NCI-H510A treated with DMSO at 0.1 percent for 48 hours (cell line): ENCODE results near the gene CMKLR1.

Experiments
- DNase-seq: peaks from one replicate; lab custom pipeline; 2025; lab: John Stamatoyannopoulos, UW

The CMKLR1 gene

DNA sequence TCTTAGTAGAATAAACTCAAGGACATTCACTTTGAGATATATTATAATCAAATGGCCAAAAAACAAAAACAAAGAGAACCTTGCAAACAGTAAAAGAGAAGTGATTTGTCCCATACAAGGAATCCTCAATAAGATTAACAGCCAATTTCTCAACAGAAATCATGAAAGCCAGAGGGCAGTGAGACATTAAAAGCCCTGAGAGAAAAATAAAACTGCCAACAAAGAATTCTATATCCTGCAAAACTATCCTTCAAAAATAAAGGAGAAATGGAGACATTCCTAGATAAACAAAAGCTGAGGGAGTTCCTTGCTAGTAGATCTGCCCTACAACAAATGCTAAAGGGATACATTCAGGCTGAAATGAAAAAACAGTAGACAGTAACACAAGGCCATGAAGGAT, 78.1 kb downstream of the CMKLR1 start:
- no peak for DNase-seq

DNA sequence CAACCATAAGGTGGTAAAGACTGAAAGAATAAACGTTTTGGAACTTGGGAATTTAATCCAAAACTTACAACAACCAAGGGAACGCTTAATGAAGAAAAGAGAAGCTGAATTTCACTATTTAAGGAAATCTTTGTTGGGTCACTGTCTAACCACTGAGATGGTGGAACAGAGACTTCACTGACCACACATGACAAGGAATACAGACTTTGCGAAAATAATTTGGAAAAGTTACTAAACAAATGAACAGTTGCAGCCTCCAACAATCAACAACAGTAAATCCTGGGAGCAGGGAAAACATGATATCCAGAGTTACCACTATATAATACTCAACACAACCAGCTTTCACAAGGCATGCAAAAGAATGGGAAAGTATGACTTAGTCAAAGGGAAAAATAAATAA, 79.1 kb downstream of the CMKLR1 start:
- DNase-seq, result no peak

DNA sequence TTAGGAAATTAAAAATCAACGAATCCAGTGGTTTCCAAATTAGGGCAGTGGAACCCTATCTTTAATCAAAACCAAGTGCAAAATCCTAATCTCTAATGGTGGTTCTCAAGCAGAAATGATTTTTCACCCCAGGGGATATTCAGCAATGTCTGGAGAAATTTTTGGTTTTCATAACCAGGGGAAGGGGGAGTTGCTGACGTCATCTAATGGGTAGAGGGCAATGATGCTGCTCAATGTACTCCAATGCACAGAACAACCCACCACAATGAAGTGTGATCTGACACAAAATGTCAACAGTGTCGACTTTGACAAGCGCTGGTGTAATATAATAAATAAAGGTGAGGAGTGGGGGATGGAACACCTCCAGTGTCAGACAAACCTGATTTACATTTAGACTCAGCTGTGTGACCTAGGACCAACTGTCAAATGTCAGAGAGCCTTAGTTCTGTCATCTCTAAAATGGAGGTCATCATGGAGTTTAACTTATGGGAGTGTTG, 81.5 kb downstream of the CMKLR1 start:
- no peak for DNase-seq

DNA sequence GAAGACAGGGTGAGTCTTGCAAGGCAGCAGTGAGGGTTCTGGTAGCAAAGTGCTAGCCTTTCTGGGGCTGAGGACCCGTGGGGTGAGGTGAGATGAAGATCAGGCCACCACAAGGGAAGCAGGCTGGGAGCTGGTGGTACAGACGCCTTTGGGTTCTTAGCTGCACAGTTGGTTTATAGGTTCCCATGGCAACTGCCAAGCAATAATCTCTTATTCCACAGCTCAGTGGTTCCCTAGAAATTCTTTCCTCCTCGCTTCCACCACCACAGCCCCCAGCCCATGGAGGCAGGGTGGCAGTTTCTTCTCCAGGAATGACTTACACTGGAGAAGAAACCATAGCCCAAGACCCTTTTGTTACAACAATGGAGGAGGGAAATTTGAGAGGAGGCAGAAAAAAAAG, 82.1 kb downstream of the CMKLR1 start:
- DNase-seq, result no peak

DNA sequence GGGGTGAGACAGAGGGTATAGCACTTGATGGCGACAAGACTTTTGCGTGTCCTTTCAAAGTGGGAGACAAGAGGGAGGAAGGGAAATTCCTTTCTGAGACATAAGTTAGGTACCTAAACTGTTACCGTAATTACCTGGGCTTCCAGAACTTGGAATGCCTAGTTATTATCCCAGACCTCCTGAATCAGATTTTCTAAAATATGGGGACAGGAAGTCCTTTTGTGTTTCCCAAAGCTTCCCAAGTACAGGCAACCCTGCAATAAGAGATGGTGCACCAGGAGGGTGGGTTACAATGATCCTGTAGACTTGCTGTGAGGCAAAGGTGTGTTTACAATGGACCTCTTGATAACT, 83.9 kb downstream of the CMKLR1 start:
- no peak for DNase-seq

DNA sequence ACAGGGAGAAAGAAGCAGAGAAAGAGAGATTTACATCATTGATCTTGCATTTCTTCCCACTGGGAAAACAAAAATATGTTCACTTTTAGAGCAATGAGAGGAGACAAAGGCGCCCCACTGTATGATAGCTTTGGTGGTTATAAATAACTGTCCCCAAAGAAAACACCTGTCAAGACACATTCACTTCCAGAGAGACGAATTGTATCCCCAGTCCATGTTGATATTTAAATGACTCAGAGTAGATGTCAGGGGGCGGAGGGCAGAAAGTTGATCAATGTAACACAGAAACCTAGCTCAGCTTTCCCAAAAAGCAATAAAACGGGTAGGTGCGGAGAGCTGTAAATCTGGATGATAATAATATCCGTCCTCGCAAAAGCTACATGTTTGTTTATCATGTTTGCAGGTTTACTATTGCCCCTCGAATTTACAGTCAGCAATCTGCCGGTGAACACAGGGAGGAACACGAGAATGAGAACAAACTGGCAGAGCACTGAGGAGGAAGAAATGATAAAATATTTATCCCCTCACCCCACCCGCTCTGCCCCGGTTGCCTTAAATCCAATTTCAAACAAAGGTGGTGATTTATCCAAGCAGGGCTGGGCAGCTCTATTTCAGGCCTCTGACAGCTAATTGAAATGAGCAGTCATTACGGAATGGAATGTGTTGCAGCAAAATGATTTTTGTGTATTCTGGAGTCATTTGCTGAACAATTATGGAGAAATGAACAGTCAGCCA, 84.4 kb downstream of the CMKLR1 start:
- no peak for DNase-seq

DNA sequence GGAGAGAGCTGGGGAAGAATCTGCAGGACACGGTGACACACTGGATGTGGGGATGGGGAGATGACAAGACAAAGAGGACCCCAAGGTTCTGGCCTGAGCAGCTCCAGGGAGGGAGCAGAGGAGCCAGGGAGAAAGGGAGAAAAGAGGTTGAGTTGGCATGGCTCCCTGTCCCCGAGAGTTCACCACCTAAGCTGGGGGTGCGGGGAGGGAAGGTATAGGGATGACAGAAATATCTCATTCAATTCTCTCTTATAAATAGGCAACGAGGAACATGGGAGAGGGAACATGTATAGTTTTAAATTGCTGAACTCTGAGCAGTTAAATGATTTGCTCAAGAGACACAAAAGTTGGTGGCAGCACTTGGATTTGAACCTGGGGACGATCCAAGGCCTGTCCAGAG, 85.1 kb downstream of the CMKLR1 start:
- DNase-seq, result no peak

DNA sequence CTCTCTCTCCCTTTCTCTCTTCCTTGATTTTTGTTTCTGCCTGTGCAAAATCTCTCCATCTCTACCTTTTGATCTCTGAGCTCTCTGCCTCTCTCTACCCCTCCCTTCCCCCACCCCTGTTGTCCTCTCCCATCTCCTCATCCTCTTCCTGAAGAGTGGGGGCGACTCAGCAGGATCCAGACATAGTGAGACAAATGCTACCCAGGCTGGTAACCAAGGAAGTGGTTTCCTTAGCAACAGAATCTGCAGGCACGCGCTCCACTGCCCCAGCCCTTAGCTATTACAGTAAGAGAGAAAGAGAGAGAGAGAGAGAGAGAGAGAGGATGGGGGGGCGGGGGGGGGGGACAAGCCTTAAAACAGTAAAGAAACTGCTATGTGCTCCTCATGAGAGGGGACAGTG, 85.6 kb downstream of the CMKLR1 start:
- no peak for DNase-seq

DNA sequence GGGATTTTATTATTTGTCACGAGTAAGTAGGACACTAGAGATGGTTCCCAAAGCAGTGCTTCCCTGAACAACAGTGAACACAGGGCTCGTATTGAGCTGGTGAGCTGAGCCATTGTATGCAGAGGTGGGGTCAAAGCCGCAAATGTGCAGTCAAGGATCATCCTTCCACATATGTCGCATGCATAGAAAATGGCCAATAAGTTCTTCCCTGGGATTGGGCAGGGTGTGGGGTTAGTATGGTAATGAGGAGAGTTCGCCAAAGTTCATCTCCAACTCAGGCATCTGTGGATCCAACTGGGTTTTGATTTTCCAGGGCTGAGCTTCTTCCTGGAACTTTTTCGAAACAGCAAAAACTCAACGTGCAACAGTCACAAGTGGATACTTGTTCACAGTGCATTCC, 86.6 kb downstream of the CMKLR1 start:
- DNase-seq, result no peak

DNA sequence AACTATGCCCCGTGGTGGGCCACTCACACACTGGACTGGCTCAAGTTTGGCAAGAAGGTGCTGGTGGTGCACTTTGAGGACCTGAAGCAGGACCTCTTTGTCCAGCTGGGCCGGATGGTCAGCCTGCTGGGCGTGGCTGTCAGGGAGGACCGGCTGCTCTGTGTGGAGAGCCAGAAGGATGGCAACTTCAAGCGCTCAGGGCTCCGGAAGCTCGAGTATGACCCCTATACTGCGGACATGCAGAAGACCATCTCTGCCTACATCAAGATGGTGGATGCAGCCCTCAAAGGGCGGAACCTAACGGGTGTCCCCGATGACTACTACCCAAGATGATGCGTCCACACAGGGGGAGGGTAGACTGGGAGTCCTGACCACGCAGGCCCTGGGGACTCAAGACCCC, 91.1 kb downstream of the CMKLR1 start:
- no peak for DNase-seq

DNA sequence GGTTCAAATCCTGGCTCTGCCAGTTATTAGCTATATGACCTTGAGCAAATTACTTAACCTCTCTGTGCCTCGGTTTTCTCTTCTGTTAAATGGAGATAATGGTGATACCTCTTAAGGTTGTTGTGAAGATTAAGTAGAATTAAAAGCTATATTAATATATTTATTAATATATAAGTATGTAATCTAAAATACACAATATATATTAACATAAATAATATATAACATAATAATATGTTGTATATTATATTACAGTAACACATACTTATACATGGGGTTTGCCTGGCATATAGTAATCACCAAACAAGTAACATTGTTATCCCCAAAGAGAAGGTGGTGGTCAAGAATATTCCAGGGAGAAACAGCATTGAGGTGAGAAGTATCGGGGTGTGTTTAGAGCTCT, 92.0 kb downstream of the CMKLR1 start:
- no peak for DNase-seq

DNA sequence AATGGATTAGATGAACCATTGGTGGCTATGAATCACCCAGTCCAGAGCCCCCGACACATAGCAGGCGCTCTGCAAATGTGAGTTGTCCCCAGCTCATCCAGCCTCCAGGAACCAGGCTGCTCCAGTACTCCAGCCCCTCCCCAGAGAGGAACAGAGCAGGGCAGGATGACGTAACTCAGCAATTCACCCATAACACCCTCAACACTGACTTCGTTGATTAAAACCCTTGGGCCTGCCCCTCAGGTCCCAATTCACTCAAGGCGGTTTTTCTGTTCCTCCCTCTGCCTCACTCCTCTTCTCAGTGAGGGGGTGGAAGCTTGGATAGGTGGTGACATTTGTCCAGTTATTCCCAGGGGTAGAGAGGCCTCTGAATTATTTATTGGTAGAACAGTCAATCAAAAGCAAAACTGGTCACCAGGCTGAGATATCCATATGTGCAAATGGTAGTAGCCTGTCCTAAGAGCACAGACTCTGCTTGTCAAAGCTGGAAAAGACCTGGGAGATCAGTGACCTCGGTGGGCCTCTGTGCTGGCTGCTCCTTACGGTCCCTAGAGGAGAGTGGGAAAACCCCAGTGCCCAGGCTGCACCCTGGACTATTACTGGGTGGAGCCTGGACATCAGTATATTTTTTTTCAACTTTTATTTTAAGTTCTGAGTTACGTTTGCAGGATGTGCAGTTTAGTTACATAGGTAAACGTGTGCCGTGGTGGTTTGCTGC, 97.0 kb downstream of the CMKLR1 start:
- no peak for DNase-seq

DNA sequence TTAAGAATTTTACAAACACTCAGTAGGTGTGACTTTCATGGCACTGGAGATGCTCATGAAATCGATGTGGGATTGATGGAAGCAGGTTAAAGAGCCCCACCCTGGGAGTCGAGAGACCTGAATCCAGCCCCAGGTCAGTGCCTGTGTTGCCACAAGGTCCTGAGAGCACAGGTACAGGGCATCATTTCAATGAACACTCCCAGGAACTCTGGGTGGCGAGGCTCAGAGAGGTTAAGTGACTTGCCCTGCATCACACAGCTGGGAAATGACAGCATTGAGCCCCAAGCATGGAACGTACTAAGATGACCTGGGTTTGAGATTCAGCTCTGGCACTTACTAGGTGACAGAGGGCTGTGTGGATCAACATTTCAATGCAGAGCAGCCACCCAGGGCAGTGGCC, 98.2 kb downstream of the CMKLR1 start:
- DNase-seq, result no peak

DNA sequence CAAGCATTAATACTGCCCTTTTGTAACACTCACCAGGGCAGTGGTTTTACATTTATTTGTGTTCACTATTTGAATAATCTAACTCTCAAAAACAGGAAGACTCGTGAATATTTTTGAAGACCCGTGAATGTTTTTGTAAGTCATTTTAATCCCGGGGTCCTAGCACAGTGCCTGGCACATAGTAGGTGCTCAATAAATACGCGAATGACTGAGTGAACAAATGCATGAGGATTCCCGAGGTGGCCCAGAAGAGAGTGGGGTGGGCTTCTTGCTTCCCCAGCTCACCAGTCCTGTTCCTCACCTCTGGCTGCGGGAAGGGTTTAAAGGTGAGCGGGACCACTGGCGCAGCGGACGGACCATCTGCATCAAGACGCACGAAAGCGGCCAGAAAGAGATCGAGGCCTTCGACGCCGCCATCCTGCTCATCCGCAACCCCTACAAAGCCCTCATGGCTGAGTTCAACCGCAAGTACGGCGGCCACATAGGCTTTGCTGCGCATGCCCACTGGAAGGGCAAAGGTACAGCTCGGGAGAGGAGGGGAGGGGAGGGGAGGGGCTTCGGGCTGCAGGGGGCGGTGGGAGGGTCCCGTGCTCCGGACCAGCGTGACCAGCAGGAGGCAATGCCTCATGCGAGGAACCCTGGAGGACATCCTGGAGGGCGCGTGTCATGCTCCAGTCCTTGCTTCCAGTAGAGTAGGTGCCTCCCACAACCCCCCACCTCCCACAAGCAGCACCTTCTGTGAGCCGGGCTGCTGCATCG, 98.9 kb downstream of the CMKLR1 start:
- no peak for DNase-seq

DNA sequence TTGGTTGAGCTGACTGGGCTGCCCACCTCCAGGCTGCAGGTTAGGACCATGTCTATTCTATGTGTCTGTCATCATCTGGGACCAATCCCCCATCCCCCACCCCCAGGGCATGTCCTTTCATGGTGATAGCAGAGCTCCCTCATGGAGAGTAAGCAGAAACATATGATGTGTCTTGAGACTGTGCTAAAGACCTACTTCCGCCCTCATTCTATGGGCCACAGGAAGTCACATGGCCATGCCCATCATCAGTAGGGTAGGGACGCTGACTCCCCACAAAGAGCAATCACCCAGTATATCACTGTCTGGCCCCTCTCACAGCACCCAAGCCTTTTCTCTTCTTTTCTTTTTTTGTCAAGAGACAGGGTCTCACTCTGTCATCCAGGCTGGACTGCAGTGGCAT, 99.7 kb downstream of the CMKLR1 start:
- no peak for DNase-seq

DNA sequence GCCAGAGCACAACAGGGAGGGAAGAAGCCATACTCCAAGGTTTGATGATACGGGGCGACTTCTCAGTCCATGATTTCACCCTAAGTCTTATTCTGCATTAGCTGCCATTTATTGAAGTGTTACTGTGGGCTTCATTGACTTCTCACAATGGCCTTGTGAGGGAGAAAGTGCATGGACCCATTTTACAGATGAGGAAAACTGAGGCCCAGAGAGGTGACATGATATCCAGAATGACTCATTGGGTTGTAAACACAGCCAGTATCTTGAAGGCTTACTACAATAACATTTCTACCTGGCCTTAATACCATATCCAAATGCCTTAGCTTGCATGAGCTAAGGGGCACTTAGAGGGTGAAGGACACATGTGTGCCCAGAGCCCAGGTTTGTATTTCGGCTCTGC, 100.6 kb downstream of the CMKLR1 start:
- no peak for DNase-seq
